SK-N-SH (cell line): Measurements from ENCODE around the gene TMEM179. TPM values are rescaled to one million over a fixed set of nuclear protein-coding genes. Genes with fewer than 3 reads are reported as not detected.
A peak's percentile ranks its signal among the peaks of the same experiment; 100 is the strongest.

ENCODE experiments used
- CTCF ChIA-PET: fragments of 300-600, 350-600 bp; formaldehyde crosslinking; extraction: SDS; loops from one replicate; lab custom pipeline; 2021; lab: Yijun Ruan, JAX
- POLR2A ChIA-PET: fragments of 350-600 bp; sonication (Branson Sonifier 250); formaldehyde crosslinking; extraction: SDS; loops from one replicate; lab custom pipeline; 2020; ENCODE audit warnings: antibody characterized with exemption, inconsistent platforms; lab: Yijun Ruan, JAX
- DNase-seq: peaks from one replicate; pipeline ENCODE4 v3.0.0; 2012
- H2AFZ ChIP-seq: fragments of 200-600 bp; sonication (generic); 2 replicates; pipeline ENCODE4 v1.8.1; 2016; ENCODE audit warnings: antibody characterized with exemption, mild to moderate bottlenecking, low read depth
- H3F3A ChIP-seq: fragments of 200-600 bp; sonication (generic); replicated peaks from 2 replicates; pipeline ENCODE3; 2016; ENCODE audit warnings: antibody characterized with exemption, mild to moderate bottlenecking; ENCODE audit not compliant: insufficient read depth
- H3K27ac ChIP-seq, 2 experiments: fragments of 200-500 bp in 1 of 2; fragments of 200-600 bp in 1 of 2; sonication (Bioruptor generic) in 1 of 2; sonication (generic), shearing (Covaris generic) in 1 of 2; 2 replicates each; pipeline versions ENCODE4 v1.5.1 to v1.6.1; 2014 to 2016; ENCODE audit warnings: low read depth in 2 of 2, inconsistent platforms in 1 of 2, low read length in 1 of 2, mild to moderate bottlenecking in 1 of 2, mixed read lengths in 1 of 2
- H3K27me3 ChIP-seq: fragments of 200-600 bp; sonication (generic), shearing (Covaris generic); 2 replicates; pipeline ENCODE4 v1.6.1; 2016; ENCODE audit warnings: mixed run types; ENCODE audit not compliant: insufficient read depth
- H3K36me3 ChIP-seq, 2 experiments: fragments of 200-500 bp in 1 of 2; fragments of 200-600 bp in 1 of 2; sonication (Bioruptor generic) in 1 of 2; sonication (generic) in 1 of 2; replicated peaks in 1 of 2; 2 replicates each; pipeline versions ENCODE3 to v1.5.1; 2014 to 2016; ENCODE audit warnings: low read length in 1 of 2, mild to moderate bottlenecking in 1 of 2; ENCODE audit not compliant: insufficient read depth in 2 of 2, control insufficient read depth in 1 of 2
- H3K4me1 ChIP-seq, 2 experiments: fragments of 200-500 bp in 1 of 2; fragments of 200-600 bp in 1 of 2; sonication (Bioruptor generic) in 1 of 2; sonication (generic), shearing (Covaris generic) in 1 of 2; 2 replicates each; pipeline versions ENCODE4 v1.5.1 to v1.6.1; 2014 to 2016; ENCODE audit warnings: low read depth in 1 of 2, low read length in 1 of 2, mixed run types in 1 of 2; ENCODE audit not compliant: insufficient read depth in 2 of 2, control insufficient read depth in 1 of 2
- H3K4me2 ChIP-seq: fragments of 200-600 bp; sonication (generic), shearing (Covaris generic); 2 replicates; pipeline ENCODE4 v1.6.1; 2017; ENCODE audit warnings: mixed run types
- H3K4me3 ChIP-seq, 2 experiments: fragments of 200-500 bp in 1 of 2; fragments of 200-600 bp in 1 of 2; sonication (Bioruptor generic) in 1 of 2; sonication (generic), shearing (Covaris generic) in 1 of 2; 2 replicates each; pipeline versions ENCODE4 v1.5.1 to v1.8.1; 2014 to 2016; ENCODE audit warnings: low read depth in 2 of 2, inconsistent platforms in 1 of 2, low read length in 1 of 2, mild to moderate bottlenecking in 1 of 2, mixed read lengths in 1 of 2, moderate library complexity in 1 of 2
- H3K79me2 ChIP-seq: fragments of 200-600 bp; sonication (generic); 2 replicates; pipeline ENCODE4 v1.8.1; 2017; ENCODE audit warnings: mild to moderate bottlenecking; ENCODE audit not compliant: insufficient read depth
- H3K9ac ChIP-seq: fragments of 200-600 bp; sonication (generic); 2 replicates; pipeline ENCODE4 v1.6.1; 2017; ENCODE audit warnings: mixed run types
- H3K9me2 ChIP-seq: fragments of 200-600 bp; sonication (generic); 2 replicates; pipeline ENCODE4 v1.6.1; 2017; ENCODE audit warnings: mixed run types
- H3K9me3 ChIP-seq: fragments of 200-600 bp; sonication (generic); 2 replicates; pipeline ENCODE4 v1.6.1; 2017; ENCODE audit warnings: mixed run types, mild to moderate bottlenecking, moderate library complexity
- H4K20me1 ChIP-seq: fragments of 200-600 bp; sonication (generic); 2 replicates; pipeline ENCODE4 v1.6.1; 2017; ENCODE audit warnings: mild to moderate bottlenecking, mixed run types; ENCODE audit not compliant: insufficient read depth
- CHD2 ChIP-seq: fragments of 150-350 bp; IDR thresholded peaks from 2 replicates; pipeline ENCODE4 v1.6.1; 2018; ENCODE audit warnings: low read length; ENCODE audit not compliant: partially characterized antibody
- CTCF ChIP-seq: fragments of 200-600 bp; sonication (generic); IDR thresholded peaks from 2 replicates; pipeline ENCODE4 v1.6.1; 2017; ENCODE audit warnings: antibody characterized with exemption, mild to moderate bottlenecking, moderate library complexity
- ELF1 ChIP-seq: IDR thresholded peaks from 2 replicates; pipeline ENCODE4 v1.4.0; 2012
- GABPA ChIP-seq: IDR thresholded peaks from 2 replicates; pipeline ENCODE4 v1.4.0; 2012; ENCODE audit warnings: low read depth, mild to moderate bottlenecking
- JUND ChIP-seq: IDR thresholded peaks from 2 replicates; pipeline ENCODE4 v1.4.0; 2012
- MAX ChIP-seq: IDR thresholded peaks from 2 replicates; pipeline ENCODE4 v1.4.0; 2012; ENCODE audit warnings: low read depth
- MXI1 ChIP-seq: IDR thresholded peaks from 2 replicates; pipeline ENCODE4 v1.6.1; 2012; ENCODE audit warnings: mild to moderate bottlenecking, low read depth, low read length, improper control_type of control experiment
- POLR2AphosphoS5 ChIP-seq: IDR thresholded peaks from 2 replicates; pipeline ENCODE4 v1.6.1; 2012; ENCODE audit warnings: low read depth, low read length
- RAD21 ChIP-seq: IDR thresholded peaks from 2 replicates; pipeline ENCODE4 v1.6.1; 2012; ENCODE audit warnings: mild to moderate bottlenecking, low read length
- RCOR1 ChIP-seq: fragments of 150-350 bp; IDR thresholded peaks from 2 replicates; pipeline ENCODE4 v1.6.1; 2017; ENCODE audit warnings: antibody characterized with exemption, low read length
- RFX5 ChIP-seq: IDR thresholded peaks from 2 replicates; pipeline ENCODE4 v1.6.1; 2012; ENCODE audit warnings: mild to moderate bottlenecking, improper control_type of control experiment, low read length
- RXRA ChIP-seq: IDR thresholded peaks from 2 replicates; pipeline ENCODE4 v1.4.0; 2012; ENCODE audit warnings: low read depth, mild to moderate bottlenecking, borderline replicate concordance
- TAF1 ChIP-seq: IDR thresholded peaks from 2 replicates; pipeline ENCODE4 v1.6.1; 2012; ENCODE audit warnings: low read depth, mild to moderate bottlenecking, low read length, moderate library complexity, borderline replicate concordance
- WGBS: methylation state at CpG from one replicate; pipeline ENCODE4 v1.1.6; 2017; ENCODE audit warnings: low lambda C conversion rate; 5-methylcytosine and 5-hydroxymethylcytosine counted together
- polyA plus RNA-seq, 3 experiments: library from polyadenylated mRNA; depleted of rRNA; stranded (reverse); fragments of >200 nt; gene quantifications; 2 replicates each; pipeline ENCODE4 v1.2.3, GENCODE V29; 2012
- TF ChIP-seq, protein P1 (sequence below): IDR thresholded peaks from 2 replicates; pipeline ENCODE4 v1.4.0; 2012; ENCODE audit warnings: low read depth, borderline replicate concordance

TMEM179 gene
- polyA plus RNA-seq, 1 of the 3 experiments (the other 2 are of a cell fraction), result 1.7 TPM

DNA sequence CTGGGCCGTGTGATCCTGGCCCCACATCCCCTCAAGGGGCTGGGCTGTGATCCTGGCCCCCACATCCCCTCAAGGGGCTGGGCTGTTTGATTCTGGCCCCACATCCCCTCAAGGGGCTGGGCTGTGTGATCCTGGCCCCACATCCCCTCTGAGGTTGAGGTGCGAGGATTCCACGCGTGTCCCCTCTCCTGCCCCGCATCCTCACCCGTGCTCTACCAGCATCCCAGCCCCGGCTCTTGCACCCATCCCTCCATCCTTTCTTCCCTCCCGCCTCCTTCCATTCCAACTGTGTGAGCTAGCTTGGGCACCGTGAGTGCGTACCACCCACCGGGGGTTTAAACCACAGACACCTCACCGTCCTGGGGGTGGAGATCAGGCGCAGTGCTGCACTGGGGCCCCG is 31.1 kb upstream of the TMEM179 start (continued):
- no peak for TF ChIP-seq RXRA
- TF ChIP-seq, protein P1, sequence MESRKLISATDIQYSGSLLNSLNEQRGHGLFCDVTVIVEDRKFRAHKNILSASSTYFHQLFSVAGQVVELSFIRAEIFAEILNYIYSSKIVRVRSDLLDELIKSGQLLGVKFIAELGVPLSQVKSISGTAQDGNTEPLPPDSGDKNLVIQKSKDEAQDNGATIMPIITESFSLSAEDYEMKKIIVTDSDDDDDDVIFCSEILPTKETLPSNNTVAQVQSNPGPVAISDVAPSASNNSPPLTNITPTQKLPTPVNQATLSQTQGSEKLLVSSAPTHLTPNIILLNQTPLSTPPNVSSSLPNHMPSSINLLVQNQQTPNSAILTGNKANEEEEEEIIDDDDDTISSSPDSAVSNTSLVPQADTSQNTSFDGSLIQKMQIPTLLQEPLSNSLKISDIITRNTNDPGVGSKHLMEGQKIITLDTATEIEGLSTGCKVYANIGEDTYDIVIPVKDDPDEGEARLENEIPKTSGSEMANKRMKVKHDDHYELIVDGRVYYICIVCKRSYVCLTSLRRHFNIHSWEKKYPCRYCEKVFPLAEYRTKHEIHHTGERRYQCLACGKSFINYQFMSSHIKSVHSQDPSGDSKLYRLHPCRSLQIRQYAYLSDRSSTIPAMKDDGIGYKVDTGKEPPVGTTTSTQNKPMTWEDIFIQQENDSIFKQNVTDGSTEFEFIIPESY, result no peak
- TF ChIP-seq MXI1, result no peak
- no peak for TF ChIP-seq POLR2AphosphoS5
- no peak for TF ChIP-seq CTCF
- TF ChIP-seq TAF1, result no peak
- no peak for TF ChIP-seq CHD2
- no peak for TF ChIP-seq JUND
- no peak for TF ChIP-seq MAX
- TF ChIP-seq RFX5, result no peak

GRCh38 chr14:104634886-104635570 is 30.5 kb upstream of the TMEM179 start:
- Histone ChIP-seq H3K79me2 (no peaks in the 10 kb centered on the region), H3K9ac (no peak overlapping the region), H2AFZ (no peak overlapping the region), H3K36me3 (no peaks in the 10 kb centered on the region), H3F3A (no peaks in the 10 kb centered on the region), H3K4me2 (no peak overlapping the region), H3K27ac (no peak overlapping the region), H3K4me1 (peaks cover 0 to 9% of the 10 kb centered on the region in 2 experiments; a peak in 2 of 4 replicates), H4K20me1 (no peaks in the 10 kb centered on the region), H3K4me3 (no peak overlapping the region), H3K9me3 (no peaks in the 10 kb centered on the region), H3K9me2 (no peaks in the 10 kb centered on the region), H3K27me3 (no peaks in the 10 kb centered on the region)
- POLR2A ChIA-PET, result no interaction called here
- CTCF ChIA-PET, result interaction anchor here (0.6 to 3.3 kb wide), 7 partner anchors 54 to 559 kb away, joined by 3 to 15 read pairs (median 5); no protein-coding TSS in a partner anchor
- 64% methylated on average over 17 of the region's 26 CpGs for WGBS
- TF ChIP-seq RCOR1, result no peak
- TF ChIP-seq ELF1, result no peak
- no peak for TF ChIP-seq GABPA
- TF ChIP-seq RAD21, result no peak
- TF ChIP-seq TAF1, result no peak
- DNase-seq, result peak; percentile 32
